Peyer's patch (tissue), 4 donors: ENCODE results near the gene CDH4.

Experiments
- CTCF ChIP-seq, 6 experiments: fragments of 450-650 bp in 4 of 6; fragments of 200-600 bp in 2 of 6; sonication (generic) in 1 of 6; IDR thresholded peaks; one replicate each; pipeline ENCODE4 v1.5.1; 2017 to 2019; ENCODE audit warnings: antibody characterized with exemption in 6 of 6, mild to moderate bottlenecking in 3 of 6, moderate library complexity in 1 of 6
- POLR2A ChIP-seq, 2 donors: fragments of 450-650 bp; IDR thresholded peaks; one replicate each; pipeline ENCODE4 v1.5.1; 2017; ENCODE audit warnings: antibody characterized with exemption in 2 of 2, mild to moderate bottlenecking in 2 of 2, moderate library complexity in 2 of 2

- TF ChIP-seq CTCF (IDR thresholded peaks at IDR 0.05) (no peak), POLR2A (IDR thresholded peaks at IDR 0.05) (no peak)
Measured at GRCh38 chr20:61969806-61970205, 717.7 kb downstream of the CDH4 start.
